HG03575 (cell line): Measurements from ENCODE around the gene ZDHHC22.

Experiments
- ATAC-seq: cut with Tn5 transposase; IDR thresholded peaks from one replicate; pipeline ENCODE4 v1.9.1; 2021; ENCODE audit not compliant: unreplicated experiment, insufficient number of reproducible peaks, low FRiP score; ENCODE audit errors: extremely low read depth

ZDHHC22 gene

DNA sequence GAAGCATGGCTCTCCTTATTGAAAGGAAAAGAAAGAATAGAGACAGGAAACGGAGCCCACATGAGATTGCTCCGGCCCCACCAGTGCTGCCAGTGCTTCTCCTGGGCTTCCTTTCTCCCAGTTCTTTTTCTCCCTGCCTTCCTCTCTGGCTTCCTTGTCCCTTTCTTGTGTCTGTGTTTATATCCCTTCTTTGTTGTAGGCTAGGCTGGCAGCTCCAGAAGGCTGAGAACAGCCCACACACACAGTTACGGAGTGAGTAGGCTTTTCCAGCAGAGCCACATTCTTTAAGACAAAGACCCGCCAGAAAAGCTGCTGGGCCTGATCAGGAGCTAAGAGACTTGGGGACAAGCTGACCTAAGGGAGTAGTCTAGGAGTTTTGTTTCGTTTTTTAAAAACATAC lies 30.6 kb downstream of the ZDHHC22 start:
- ATAC-seq = no peak

DNA sequence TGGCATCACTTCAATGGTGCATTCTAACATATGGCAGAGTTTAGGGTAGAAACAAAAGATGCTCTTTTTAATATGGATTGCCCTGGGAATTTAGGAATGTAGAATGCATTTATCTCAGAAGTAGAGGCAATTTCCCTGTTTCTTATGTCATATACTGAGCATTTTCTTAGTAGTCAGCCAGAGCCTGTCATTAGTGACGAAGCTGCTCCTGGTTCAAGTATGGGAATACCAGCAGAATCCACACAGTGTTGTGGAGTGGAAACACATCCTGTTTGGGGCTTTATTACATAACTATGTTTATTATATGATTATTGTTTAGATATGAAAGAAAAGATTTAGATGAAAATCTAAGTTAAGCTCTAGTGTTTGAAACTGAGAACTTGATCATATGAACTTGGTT lies 31.3 kb downstream of the ZDHHC22 start:
- no peak for ATAC-seq

DNA sequence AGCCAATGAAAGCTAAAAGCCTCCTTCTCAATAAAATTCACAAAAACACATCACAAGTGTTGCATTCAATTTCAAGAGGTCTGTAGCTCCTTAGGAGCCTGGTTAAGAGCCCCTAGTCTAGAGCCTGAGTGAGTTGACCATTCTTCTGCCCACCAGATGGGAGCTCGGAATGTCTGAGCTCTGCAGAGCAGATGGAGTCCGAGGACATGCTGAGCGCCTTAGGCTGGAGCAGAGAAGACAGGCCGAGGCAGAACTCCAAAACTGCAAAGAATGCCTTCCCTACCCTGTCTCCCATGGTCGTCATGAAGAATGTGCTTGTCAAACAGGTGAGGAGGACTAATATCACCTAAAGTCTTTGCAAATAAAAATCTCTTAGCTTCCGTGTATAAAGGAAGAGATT lies 31.9 kb downstream of the ZDHHC22 start:
- no peak for ATAC-seq

DNA sequence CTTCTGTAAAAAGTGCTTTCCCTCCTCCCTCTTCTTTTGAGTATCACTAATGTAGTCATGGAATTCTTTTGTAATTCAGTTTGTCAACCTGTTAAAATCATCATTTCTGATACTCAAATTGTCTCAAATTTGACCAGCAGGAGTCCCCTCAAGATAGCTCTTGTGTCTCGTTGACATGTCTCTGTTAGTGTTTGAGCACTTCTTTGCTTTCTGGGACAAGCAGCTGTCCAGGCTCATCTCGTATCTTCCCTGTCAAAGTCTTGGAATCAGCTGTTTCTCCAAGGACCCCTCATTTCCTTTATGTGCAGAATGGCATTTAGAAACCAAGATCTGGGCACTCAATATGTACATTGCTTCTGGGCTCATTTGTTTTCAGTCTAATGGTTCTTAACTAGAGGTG lies 32.8 kb downstream of the ZDHHC22 start:
- ATAC-seq = no peak

DNA sequence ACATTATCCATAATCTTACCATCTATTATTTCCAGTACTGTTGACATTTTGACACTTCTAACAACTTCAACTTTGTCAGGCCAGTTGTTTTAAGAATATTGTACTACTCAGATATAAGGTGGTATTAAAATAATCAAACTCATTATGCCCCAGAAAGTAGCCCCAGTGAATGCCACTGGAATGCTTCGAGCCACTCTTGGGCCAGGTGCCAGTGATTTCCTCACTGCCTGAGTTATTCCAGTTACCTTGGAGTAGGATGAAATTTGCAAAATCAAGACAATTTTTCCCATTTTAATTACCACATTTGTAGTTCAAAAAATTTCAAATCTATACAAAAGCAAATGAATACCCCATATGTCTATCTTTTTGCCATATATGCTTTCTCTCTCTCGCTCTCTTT lies 34.4 kb downstream of the ZDHHC22 start:
- ATAC-seq = no peak

DNA sequence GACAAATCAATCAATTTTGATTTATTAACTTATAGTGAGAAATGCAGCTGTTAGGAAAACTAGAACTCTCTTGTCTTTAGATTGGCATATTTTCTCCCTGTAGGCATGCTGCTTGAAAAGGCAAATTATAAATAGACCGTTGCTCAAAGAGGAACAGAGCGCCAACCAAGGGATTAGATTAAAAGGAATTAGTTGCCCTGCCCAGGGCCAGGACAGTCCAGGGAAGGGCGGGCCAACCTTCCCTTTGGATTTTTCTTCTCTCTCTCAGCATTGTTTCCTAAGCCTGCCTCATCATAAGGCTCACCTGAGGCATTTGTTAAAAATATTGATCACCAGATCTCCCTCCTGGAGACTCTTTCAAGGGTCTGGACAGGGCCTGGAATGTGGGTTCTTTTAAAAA lies 34.9 kb downstream of the ZDHHC22 start:
- ATAC-seq = no peak

DNA sequence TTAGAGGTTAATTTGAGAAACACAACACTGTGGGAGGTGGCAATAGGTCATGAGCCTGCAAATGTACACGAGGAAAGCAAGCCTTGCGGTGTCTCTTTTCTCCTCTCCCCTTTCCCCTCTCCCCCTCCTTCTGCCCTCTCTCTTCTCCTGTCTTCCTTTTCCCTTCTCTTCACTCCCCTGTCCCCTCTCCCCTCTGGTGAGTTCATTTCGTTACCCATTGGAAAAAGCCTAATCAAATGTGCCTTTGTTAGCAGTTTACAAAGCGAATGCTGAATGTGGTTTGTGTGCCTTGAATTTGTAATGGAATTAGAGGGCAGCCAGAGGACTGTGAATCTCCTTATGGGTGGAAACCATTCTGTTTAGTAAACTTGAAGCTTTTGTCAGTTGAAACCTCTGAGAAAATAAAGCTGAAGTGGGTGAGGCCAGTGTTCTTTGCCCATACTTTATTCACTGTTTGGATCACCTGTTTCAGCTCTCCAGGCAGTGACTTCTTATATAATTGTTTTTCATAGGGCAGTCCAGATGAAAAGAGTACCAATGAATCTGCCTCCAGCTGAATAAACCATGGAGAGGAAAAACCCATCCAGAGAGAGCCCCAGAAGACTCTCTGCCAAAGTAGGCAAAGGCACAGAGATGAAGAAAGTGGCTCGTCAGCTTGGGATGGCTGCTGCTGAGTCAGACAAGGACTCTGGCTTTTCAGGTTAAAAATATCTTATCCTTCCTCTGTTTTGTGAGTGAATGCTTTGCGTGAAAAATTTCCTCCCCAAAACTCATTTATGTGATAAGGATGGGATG lies 36.2 kb downstream of the ZDHHC22 start:
- no peak for ATAC-seq

DNA sequence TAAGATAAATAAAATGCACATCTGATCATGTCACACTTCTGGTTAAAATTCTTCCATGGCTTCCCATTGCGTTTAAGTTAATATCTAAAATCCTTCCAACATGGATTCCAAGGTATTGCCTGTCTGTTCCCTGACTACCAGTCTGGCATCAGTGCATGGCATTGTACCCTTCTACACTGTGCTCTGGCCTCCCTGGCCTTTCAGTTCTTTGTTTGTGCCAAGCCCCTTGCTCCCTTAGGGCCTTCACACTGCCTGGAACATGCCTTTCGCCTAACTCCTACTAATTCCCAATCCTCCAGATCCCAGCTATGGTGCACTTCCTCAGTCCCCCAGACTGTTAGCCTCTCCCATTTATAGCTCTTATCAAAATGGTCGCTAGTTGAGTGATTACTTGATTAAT lies 37.2 kb downstream of the ZDHHC22 start:
- no peak for ATAC-seq

DNA sequence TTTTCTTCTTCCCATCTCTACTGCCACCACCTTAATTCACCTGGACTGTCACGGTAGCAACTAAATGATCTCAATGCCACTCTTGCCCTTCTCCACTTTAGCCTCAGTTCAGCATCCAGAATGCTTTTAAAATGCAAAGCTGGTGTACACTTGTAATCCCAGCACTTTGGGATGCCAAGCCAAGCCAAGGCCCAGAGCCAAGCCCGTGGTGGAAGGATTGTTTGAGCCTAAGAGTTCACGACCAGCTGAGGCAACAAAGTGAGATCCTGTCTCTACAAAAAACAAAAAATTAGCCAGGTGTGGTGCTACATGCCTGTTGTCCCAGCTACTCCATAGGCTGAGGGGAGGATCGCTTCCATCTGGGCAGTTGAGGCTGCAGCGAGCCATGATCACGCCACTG lies 37.6 kb downstream of the ZDHHC22 start:
- ATAC-seq = no peak

DNA sequence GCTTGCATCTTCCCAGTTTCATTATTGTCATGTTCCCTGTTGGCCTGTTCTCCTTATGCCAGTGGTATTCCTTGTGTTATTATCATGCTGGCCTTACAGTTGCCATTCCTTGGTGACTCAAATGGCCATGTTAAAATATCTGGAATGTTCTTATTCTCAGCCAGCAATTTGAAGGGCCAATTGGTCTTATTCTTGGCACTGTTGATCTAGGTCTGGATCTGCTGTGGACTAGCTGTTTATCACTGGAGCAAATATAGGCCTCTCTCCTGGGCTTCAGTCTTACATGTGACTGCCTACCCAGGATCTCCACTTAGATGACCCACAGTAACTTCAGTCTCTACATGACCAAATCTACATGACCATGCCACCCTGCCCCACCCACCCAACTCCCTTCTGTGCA lies 38.1 kb downstream of the ZDHHC22 start:
- no peak for ATAC-seq

DNA sequence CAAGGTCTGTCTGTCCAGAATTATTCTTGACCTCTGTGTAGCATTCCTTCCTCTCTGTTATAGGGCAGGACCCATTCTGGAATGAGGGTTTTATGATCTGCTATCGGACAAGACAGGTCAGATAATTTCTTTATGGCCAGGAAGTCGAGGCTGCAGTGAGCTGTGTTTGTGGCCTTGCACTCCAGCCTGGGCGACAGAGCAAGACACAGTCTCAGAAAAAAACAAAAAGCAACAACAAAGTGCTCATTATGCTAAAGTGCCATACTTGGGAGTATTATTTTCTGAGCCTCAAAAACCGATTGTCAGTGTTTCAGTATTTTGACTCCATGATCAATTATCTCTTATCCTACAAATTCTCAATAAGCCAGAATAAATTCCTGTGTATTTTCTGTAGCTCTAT lies 39.4 kb downstream of the ZDHHC22 start:
- no peak for ATAC-seq

DNA sequence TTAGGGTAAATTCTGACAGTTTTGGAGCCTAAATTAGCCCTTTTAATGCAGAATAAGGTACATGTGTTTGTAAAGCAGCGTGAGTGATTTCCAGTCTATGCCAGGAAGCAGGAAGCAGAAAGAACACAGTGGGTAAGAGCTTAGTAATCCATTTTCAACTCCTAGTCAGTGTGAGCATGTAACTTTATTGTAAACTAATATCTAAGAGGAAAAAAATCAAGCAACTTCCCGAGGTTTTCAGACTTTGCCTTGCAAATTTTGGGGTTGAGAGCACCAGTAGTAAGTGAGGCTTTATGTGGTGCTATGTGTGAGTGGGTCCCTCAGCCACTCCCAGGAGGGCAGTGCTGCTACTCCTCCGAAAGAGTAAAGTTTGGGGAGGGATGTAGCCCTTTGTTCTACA lies 40.6 kb downstream of the ZDHHC22 start:
- no peak for ATAC-seq

DNA sequence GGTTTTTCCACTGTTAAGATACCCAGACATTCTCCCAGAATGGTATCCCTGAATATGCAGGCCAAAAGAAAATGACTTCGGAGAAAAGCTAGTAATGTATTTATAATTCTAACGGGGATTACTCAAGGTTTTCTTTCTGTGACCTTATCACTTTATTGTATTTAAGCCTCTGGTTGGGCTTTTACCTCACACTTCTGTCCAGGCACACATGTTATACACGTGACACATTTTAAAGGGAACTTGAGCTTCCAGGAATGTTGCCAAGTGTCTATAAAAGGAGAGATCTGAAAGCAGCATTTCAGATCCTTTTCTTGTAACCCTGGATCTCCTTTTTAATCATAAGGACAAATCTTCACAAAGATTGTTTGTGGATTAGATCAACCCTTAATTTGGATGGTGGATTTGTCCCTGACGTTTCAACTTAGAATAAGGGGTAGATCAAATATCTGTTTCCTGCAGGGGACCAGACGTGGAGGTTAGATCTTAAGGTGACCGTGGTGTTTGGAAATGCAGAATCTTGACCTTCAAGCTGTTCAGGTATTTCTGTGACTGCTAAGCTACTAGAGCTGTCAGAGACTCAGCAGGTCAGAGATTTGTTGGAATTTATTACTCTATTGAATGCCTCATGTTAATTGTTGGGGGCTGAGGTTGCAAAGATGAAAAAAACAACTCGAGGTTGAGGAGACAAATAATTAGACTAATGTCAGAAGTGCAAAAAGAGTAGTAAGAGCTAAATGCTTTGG lies 42.0 kb downstream of the ZDHHC22 start:
- no peak for ATAC-seq

DNA sequence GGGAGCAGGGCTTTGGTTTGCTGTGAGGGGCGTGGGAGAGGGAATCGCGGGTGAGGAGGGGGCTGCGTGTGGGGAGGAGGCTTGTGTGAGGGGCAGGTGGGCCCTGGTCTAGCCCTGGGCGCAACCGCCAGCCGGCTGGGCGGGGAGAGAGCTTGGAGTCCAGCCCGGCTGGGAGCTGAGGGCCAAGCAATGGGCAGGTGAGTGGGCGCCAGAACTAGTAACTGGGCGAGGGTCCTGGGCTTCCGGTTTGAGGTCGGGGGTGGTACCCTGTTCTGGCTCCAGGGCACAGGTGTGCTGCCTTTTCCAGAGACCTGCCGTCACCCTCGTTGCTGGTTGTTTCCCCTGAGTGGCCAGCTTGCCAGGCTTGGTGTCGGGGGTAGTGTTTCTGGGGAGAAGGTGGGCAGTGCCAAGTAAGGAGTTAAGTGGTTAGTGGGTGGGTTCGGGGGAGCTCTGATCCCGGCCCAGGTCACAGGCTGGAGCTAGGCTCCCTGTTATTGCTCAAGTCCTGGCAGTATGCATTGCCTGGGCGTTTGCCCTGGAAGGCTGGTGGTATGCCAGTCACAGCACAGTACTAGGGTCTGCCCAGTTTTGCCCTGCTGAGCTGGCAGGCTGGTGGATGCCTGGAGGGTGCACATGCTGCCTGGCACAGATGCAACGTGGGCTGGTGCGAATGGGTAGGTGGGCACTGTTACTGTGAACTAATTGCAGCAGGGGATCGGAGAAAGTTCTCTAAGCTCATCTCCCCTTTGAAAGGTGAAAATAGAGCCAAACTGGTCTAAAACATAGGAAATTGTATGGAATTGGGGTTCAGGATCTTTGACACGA lies 42.9 kb downstream of the ZDHHC22 start:
- no peak for ATAC-seq

DNA sequence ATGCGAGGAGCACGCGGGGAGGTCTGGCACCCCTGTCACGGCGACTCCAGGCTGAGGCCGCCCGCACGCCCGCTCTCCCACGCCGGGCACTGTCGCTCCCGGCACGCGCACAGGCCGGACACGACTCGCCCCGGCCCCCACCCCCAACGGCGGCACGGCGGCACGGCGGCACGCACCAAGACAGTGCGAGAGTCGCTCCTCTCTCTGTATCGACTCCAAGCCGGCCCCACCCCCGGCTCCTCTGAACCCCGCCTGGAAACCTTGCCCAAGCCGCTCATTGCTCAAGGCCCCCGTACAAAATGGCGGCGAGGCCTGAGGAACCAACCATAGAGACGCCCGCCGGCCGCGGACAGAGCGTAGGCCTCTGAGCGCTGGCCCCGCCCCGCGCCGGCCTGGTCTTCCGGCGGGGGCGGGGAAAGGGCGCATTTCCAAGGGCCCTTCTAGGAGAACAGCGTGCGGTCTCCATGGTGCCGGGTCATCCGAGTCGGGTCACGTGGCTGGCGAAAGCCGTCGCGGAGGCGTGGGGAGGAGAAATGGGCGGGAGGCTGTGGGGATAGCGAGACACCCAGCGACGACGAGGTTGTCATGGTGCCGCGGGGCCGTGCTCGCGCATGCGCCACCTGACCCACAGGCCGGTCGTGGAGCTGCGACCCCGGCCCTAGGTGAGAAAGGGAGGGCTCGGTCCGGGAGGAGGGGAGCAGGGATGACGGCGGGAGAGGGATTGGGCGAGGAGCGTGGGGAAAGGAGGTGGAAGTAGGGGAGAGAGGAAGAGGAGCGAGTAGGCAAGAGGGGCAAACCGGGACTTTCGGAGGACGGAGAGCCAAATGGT lies 43.7 kb downstream of the ZDHHC22 start, which contains the start of gene CIPC:
CIPC (plus strand) TSS at position 559 of the 829 bp plus-strand sequence. CDS start 7,451 bp downstream, outside the sequence.
- ATAC-seq = peak; percentile 31

DNA sequence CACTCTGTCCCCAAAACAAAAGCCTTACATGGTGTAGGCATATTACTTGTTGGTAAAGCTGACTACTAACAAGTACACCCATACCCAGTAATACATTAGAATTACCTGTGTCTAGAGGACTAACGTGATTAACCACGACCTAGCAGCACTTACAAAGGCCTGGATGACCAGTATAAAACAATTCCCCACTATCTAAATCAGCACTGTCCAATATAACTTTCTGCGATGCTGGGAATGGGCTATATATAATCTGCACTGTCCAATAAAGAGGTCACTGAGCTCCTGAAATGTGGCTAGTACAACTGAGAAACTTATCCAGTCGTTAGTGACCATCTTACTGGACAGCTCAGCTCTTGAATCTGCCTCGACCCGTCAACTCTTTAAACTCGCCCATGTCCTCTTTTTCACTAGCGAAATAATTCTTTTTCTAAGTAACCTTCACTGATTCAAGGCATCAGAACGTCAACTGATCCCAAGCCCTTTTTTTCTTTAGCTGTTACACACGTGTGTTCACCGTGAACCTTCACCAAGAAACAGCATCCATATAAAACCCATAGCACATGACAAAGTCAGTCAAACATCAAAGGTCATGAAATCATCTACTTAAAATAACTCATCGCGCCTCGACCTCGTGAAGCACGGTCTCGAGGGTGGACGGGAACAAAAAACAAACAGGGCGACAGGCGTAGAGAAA lies 44.4 kb downstream of the ZDHHC22 start:
- ATAC-seq = peak; percentile 17

DNA sequence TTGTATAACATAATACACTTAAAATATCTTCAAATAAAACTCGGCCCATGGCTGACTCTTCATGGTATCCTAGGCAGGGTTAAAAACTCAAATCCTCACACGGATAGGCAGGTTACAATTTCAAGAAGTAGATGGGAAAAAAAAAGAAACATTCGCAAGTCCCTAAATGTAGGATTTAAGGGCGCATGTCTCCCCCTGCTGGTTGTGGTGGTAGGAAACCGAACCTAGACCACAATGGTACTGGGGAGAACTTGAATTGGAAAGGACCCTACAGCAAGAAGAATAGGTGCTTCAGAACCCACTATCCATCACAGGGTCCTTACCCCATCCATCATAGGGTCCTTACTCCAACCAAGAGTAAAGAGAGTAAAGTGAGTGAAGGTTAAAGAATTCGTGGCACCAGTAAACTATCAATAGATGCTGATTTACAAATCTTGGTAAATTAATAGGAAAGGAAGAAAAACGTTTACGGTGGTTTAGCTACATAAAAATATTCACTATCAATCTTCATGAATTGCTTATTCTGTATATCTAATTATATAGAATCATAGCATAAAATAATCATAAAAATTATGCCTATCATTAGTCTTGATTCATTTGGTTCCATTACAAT lies 46.8 kb downstream of the ZDHHC22 start:
- ATAC-seq = no peak

DNA sequence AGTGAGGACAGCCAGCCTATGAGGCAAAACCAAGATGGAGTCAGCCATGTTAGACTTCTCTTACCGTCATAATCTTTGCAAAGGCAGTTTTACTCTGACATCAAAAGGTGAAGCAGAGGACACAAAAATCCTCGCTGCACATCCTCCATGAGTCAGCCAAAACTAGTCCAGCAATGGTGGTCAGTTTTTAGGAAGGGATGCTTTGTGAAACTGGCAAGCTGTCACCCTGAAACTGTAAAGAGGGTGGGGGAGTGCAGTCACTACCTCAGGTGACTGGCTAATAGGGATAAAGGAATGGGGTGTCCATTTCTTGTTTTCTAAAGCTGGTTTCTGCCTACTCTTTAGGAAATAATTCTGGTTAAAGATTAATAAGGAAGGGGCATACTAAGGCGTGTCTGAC lies 48.9 kb downstream of the ZDHHC22 start:
- ATAC-seq = no peak
